Skeletal muscle satellite cell (primary cell): ENCODE data around the gene LYRM1.
"Not testable (repeated sequence)": the region's sequence is repeated elsewhere in the genome, so short reads cannot be mapped to it uniquely, and the experiment has no call there.

Source experiments
- H3K27me3 ChIP-seq: 2 replicates; pipeline ENCODE4 v1.7.0; 2013; ENCODE audit warnings: low read length; ENCODE audit not compliant: control insufficient read depth, insufficient read depth
- H3K36me3 ChIP-seq: 2 replicates; pipeline ENCODE4 v1.7.0; 2013; ENCODE audit warnings: mild to moderate bottlenecking, control low read depth, low read length; ENCODE audit not compliant: insufficient read depth
- H3K4me1 ChIP-seq: 2 replicates; pipeline ENCODE4 v1.7.0; 2013; ENCODE audit warnings: low read length; ENCODE audit not compliant: control insufficient read depth, insufficient read depth
- H3K4me2 ChIP-seq: 2 replicates; pipeline ENCODE4 v1.7.0; 2013; ENCODE audit warnings: mild to moderate bottlenecking, low read length
- H3K4me3 ChIP-seq: 2 replicates; pipeline ENCODE4 v1.7.0; 2013; ENCODE audit warnings: low read length
- H3K9ac ChIP-seq: 2 replicates; pipeline ENCODE4 v1.7.0; 2013; ENCODE audit warnings: mild to moderate bottlenecking, low read depth, low read length, moderate library complexity
- H3K9me3 ChIP-seq: replicated peaks from 2 replicates; pipeline ENCODE4 v1.7.0; 2013; ENCODE audit warnings: mild to moderate bottlenecking, control low read depth, low read length

LYRM1 gene

DNA sequence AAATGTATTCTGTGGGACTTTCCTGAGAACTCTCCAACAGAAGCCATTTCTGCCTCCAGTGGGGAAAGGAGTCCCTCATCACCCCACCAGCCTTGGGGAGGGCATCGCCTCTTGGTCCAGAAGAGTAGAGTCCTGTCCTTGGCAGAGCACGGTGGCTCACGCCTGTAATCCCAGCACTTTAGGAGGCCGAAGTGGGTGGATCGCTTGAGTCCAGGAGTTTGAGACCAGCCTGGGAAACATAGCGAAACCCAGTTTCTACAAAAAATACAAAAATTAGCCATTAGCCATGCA lies 41.0 kb downstream of the LYRM1 start:
- no peak overlapping the region for H3K4me3 ChIP-seq
- peaks cover 14% of the 10 kb centered on the region for H3K4me1 ChIP-seq

DNA sequence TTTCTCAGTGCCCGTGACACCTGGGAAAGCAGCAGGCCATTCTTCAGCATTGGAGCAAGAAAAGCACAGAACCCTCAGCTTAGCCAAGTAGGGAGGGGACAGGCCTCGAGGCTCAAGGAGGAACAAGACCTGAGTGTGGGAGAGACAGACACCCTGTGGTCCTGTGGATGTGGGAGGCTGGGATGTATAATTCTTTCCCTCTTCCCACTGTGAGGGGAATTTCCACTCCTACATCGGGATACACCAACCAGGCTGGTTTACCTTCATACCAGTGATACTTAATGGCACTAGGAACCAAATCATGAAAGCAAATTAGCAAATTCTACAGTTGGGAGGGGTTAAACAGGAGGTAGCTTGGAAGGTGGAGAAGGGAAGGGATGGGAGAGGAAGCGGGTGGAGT lies 41.7 kb downstream of the LYRM1 start:
- Histone ChIP-seq H3K4me3 (no peak overlapping the region), H3K4me1 (peaks cover 14% of the 10 kb centered on the region), H3K9ac (no peak overlapping the region), H3K36me3 (no peaks in the 10 kb centered on the region), H3K27me3 (no peaks in the 10 kb centered on the region), H3K9me3 (no peaks in the 10 kb centered on the region), H3K4me2 (no peak overlapping the region)

More for the DNA sequence above, 41.0 kb downstream of the LYRM1 start:
- Histone ChIP-seq H3K9me3 (no peaks in the 10 kb centered on the region), H3K4me2 (no peak overlapping the region), H3K36me3 (no peaks in the 10 kb centered on the region), H3K9ac (no peak overlapping the region), H3K27me3 (no peaks in the 10 kb centered on the region)

DNA sequence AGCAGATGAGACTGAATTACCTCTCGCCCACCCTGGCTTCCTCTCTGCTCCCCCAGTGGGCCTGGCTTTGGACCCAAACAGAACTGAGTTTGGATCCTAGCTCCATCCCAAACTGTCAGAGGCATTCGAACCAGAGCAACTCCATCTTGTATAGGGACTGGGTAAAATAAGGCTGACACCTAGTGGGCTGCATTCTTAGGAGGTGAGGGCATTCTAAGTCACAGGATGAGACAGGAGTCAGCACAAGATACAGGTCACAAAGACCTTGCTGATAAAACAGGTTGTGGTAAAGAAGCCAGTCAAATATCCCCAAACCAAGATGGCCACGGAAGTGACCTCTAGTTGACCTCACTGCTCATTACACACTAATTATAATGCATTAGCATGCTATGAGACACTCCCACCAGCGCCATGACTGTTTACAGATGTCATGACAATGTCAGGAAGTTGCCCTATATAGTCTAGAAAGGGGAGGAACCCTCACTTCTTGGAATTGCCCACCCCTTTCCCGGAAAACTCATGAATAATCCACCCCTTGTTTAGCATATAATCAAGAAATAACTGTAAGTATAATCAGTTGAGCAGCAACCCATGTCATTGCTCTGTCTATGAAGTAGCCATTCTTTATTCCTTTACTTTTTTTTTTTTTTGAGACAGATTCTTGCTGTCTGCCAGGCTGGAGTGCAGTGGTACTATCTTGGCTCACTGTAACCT lies 44.4 kb downstream of the LYRM1 start:
- no peaks in the 10 kb centered on the region for H3K36me3 ChIP-seq
- H3K4me3 ChIP-seq, result no peak overlapping the region
- no peaks in the 10 kb centered on the region for H3K9me3 ChIP-seq
- H3K4me2 ChIP-seq, result no peak overlapping the region
- H3K4me1 ChIP-seq, result no peaks in the 10 kb centered on the region
- H3K27me3 ChIP-seq, result no peaks in the 10 kb centered on the region
- H3K9ac ChIP-seq, result no peak overlapping the region

DNA sequence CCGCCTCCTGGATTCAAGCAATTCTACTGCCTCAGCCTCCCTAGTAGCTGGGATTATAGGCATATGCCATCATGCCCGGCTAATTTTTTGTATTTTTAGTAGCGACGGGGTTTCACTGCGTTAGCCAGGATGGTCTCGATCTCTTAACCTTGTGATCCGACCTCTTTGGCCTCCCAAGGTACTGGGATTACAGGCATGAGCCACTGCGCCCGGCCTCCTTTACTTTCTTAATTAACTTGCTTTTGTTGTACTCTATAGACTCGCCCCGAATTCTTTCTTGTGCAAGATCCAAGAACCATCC lies 45.0 kb downstream of the LYRM1 start:
- not testable (repeated sequence) for H3K4me2 ChIP-seq, H3K36me3 ChIP-seq, H3K27me3 ChIP-seq, H3K4me1 ChIP-seq, H3K9ac ChIP-seq, H3K4me3 ChIP-seq, H3K9me3 ChIP-seq

DNA sequence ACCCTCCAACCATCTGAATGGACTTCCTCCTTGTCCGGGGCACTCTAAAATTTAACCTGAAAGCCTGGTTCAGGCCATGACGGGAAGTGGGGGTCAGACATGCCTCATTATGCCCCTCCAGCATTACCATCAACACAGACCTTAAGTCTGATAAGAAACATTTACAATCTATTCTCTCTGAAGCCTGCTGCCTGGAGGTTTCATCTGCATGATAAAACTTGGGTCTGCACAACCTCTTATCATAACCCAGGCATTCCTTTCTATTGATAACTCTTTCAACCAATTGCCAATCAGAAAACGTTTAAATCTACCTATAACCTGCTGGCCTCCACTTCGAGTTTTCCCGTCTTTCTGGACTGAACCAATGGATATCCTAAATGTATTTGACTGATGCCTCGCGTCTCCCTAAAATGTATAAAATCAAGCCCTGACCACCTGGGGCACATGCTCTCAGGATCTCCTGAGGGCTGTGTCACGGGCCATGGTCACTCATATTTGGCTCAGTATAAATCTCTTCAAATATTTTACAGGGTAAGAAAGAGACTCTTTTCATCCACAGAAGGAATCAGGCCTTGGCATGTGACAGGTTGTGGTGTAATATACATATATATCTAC lies 45.6 kb downstream of the LYRM1 start:
- Histone ChIP-seq H3K36me3 (no peaks in the 10 kb centered on the region), H3K9me3 (no peaks in the 10 kb centered on the region), H3K4me3 (no peak overlapping the region), H3K9ac (no peak overlapping the region), H3K4me1 (no peaks in the 10 kb centered on the region), H3K27me3 (no peaks in the 10 kb centered on the region), H3K4me2 (no peak overlapping the region)

DNA sequence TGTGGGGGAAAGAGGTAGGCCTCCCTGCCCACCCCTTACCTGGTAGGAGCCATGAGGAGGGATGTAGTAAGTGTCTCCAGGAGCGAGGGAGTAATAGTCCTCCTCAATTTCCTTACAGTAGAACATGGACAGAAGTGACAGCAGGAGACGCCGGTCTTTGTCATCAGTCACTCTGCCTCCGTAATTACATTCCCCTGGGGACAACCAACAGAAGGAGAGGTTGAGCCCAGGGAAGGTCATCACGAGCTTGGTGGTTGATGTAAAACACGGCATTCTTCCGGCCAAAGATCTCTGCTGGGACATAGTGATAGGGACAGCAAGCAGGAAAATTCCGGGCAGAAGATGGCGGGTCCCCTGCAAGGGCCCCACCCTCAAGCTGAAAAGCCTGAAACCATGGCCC lies 47.9 kb downstream of the LYRM1 start:
- Histone ChIP-seq H3K36me3 (no peaks in the 10 kb centered on the region), H3K9me3 (no peaks in the 10 kb centered on the region), H3K9ac (no peak overlapping the region), H3K4me2 (no peak overlapping the region), H3K4me3 (no peak overlapping the region), H3K27me3 (no peaks in the 10 kb centered on the region), H3K4me1 (no peaks in the 10 kb centered on the region)

DNA sequence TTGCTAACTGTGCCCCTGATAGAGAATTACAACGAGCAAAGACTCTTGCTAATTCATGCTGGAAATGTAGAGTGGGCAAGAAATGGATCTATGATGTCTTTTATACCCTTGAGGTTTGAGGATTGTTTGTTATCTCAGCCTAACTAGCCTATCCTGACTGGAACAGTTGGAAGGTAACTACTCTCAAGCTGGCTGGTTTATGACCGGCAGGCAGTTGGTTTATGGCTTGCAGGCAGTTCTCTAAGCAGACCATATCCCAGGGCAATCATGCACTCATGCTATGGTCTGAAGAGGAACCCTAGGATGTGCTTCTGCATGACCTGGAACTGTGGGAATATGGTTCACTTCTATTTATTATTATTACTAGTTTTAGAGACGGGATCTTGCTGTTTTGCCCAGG lies 49.1 kb downstream of the LYRM1 start:
- no peaks in the 10 kb centered on the region for H3K36me3 ChIP-seq
- no peak overlapping the region for H3K4me3 ChIP-seq
- no peaks in the 10 kb centered on the region for H3K4me1 ChIP-seq
- H3K27me3 ChIP-seq, result no peaks in the 10 kb centered on the region
- no peak overlapping the region for H3K4me2 ChIP-seq
- H3K9me3 ChIP-seq, result no peaks in the 10 kb centered on the region
- no peak overlapping the region for H3K9ac ChIP-seq

DNA sequence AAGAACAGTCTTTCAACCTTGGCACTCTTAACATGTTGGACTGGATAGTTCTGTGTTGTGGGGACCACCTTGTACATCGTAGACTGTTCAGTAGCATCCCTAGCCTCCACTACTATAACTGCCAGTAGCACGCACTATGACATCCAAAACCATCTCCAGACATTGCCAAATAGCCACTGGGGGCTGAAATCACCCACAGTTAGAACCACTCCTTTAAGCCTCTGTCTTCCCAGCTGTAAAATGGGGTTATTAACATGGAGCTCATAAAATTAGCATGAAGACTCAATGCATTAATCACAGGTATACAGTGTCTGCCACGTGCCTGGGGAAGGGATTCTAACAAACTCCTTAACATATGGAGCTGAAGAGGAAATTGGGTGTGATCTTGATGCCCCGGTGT lies 49.7 kb downstream of the LYRM1 start:
- H3K4me3 ChIP-seq, result no peak overlapping the region
- H3K27me3 ChIP-seq, result no peaks in the 10 kb centered on the region
- H3K9ac ChIP-seq, result no peak overlapping the region
- H3K9me3 ChIP-seq, result no peaks in the 10 kb centered on the region
- H3K4me1 ChIP-seq, result no peaks in the 10 kb centered on the region
- no peak overlapping the region for H3K4me2 ChIP-seq
- no peaks in the 10 kb centered on the region for H3K36me3 ChIP-seq

DNA sequence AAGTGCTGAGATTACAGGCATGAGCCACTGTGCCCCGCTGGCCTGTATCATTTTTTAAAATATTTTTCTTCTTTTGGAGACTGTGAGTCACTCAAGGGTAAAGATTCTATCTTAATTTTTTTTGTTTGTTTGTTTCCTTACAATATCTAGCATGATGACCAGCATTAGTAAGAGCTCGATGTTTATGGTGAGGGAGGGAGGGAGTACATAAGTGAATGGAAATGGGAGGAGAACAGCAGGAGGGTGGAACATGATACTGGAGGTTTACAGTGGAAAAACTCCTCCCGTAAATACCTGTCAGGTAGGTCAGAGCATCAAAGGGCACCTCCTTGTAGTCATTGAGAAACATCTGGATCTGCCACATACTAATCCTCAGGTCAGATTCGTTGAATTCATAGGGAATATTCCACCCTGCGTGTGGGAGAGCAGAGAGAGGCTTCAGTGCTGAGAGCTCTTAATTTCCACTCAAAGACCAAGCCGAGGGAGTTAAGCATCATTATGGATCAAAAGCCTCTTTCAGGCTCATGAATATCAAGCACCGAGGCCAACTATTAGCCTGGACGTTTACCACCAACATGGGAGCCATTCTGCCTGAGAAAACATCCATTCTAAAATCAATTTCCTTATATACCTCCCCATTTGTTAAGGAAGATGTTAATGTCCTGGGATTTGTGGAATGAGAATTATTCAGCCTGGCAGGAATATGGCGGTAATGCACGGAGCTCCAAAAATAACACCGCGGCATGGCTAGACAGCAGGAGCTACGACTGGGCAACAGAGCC lies 51.8 kb downstream of the LYRM1 start:
- Histone ChIP-seq H3K27me3 (no peaks in the 10 kb centered on the region), H3K4me2 (no peak overlapping the region), H3K4me3 (no peak overlapping the region), H3K9me3 (no peaks in the 10 kb centered on the region), H3K4me1 (no peaks in the 10 kb centered on the region), H3K36me3 (no peaks in the 10 kb centered on the region), H3K9ac (no peak overlapping the region)

DNA sequence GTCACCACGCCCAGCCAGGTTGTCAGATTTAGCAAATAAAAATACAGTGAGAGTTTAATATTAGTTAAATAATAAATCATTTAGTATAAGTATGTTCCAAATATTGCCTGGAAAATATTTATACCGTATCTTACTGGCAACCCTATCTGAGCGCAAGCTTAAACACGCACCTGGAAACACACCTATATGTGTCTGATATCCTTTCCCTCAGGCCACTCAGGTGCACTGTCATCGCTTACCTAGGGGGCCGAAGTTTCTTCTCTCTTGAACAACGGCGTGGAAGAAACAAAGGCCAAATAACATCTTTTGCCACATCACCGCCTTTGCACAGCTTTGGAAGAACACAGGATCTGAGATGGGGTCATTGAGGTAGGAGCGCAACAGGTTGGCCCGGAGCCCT lies 54.0 kb downstream of the LYRM1 start:
- Histone ChIP-seq H3K27me3 (no peaks in the 10 kb centered on the region), H3K36me3 (no peaks in the 10 kb centered on the region), H3K4me1 (no peaks in the 10 kb centered on the region), H3K9ac (no peak overlapping the region), H3K4me3 (no peak overlapping the region), H3K4me2 (no peak overlapping the region), H3K9me3 (no peaks in the 10 kb centered on the region)

DNA sequence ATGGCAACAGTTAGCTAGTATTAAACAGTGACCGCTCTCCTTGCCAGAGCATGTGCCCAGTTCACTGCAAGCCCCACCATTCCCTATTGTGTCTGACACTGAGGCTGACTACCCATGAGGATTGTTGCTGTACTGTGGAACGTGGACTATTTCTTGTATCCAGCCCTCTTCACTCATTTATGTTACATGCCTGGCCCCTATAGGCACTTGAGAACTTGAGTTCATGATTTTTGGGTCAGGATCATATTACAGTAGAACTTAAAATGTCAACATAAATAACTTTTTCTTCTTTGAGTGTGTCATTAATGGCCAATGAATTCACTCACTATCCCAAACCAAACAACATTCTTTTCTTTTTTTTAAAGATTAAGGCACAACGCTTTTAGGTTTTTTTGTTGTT lies 55.7 kb downstream of the LYRM1 start:
- H3K9me3 ChIP-seq, result no peaks in the 10 kb centered on the region
- H3K36me3 ChIP-seq, result no peaks in the 10 kb centered on the region
- no peak overlapping the region for H3K4me3 ChIP-seq
- H3K4me2 ChIP-seq, result no peak overlapping the region
- H3K27me3 ChIP-seq, result no peaks in the 10 kb centered on the region
- no peaks in the 10 kb centered on the region for H3K4me1 ChIP-seq
- no peak overlapping the region for H3K9ac ChIP-seq

DNA sequence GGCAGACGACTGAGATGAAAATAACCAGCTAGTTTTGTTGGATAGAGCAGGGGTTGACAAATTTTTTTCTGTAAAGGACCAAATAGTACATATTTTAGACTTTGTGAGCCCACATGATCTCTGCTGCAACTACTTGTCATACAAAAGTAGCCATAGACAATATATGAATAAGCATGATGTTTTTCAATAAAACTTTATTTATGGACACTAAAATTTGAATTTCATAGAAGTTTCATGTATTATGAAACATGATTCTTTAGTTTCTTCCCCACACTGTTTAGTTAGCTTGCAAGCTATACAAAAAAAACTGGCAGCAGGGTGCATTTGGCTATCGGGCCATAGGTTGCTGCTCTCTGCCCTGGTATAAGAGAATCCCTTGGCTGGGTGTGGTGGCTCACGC lies 56.6 kb downstream of the LYRM1 start:
- H3K36me3 ChIP-seq, result no peaks in the 10 kb centered on the region
- H3K4me1 ChIP-seq, result no peaks in the 10 kb centered on the region
- H3K9ac ChIP-seq, result no peak overlapping the region
- no peak overlapping the region for H3K4me2 ChIP-seq
- H3K9me3 ChIP-seq, result no peaks in the 10 kb centered on the region
- no peak overlapping the region for H3K4me3 ChIP-seq
- H3K27me3 ChIP-seq, result no peaks in the 10 kb centered on the region
